Esophagus muscularis mucosa (tissue), 4 donors: ENCODE measurements around the gene PPARG. TPM values are rescaled to one million over a fixed set of nuclear protein-coding genes. Genes with fewer than 3 reads are reported as not detected.

Experiments
- DNase-seq: peaks from one replicate; pipeline ENCODE4 v3.0.0-alpha.2; 2017; ENCODE audit errors: extremely low spot score
- H3K27ac ChIP-seq, 4 donors: fragments of 200-600 bp; sonication (generic); replicated peaks in 1 of 4; 1 replicate in 3 of 4; 2 replicates in 1 of 4; pipeline ENCODE4 v1.5.1; 2016 to 2019; ENCODE audit warnings: mild to moderate bottlenecking in 1 of 4
- H3K27me3 ChIP-seq, 4 donors: fragments of 200-600 bp; sonication (generic); one replicate each; pipeline versions ENCODE4 v1.5.1 to v1.6.0; 2016 to 2019
- H3K36me3 ChIP-seq, 4 donors: fragments of 200-600 bp; sonication (generic); one replicate each; pipeline ENCODE4 v1.5.1; 2016 to 2019
- H3K4me1 ChIP-seq, 4 donors: fragments of 200-600 bp; sonication (generic); one replicate each; pipeline ENCODE4 v1.5.1; 2016 to 2019
- H3K4me3 ChIP-seq, 4 donors: fragments of 200-600 bp; sonication (generic); 1 replicate in 2 of 4; 2 replicates in 2 of 4; pipeline ENCODE4 v1.5.1; 2016 to 2019; ENCODE audit warnings: mild to moderate bottlenecking in 4 of 4, moderate library complexity in 1 of 4
- H3K9me3 ChIP-seq, 4 donors: fragments of 200-600 bp; sonication (generic); 1 replicate in 3 of 4; 2 replicates in 1 of 4; pipeline ENCODE4 v1.5.1; 2016 to 2019
- EP300 ChIP-seq: sonication (generic); formaldehyde crosslinking; IDR thresholded peaks from one replicate; pipeline ENCODE4 v1.6.1; 2017; ENCODE audit warnings: antibody characterized with exemption
- POLR2A ChIP-seq: fragments of 450-650 bp; IDR thresholded peaks from one replicate; pipeline ENCODE4 v1.6.1; 2017; ENCODE audit warnings: antibody characterized with exemption, moderate library complexity, mild to moderate bottlenecking, low read depth
- POLR2AphosphoS5 ChIP-seq, 2 donors: sonication (generic); formaldehyde crosslinking; IDR thresholded peaks; one replicate each; pipeline ENCODE4 v1.6.1; 2017; ENCODE audit warnings: antibody characterized with exemption in 2 of 2
- WGBS: methylation state at CpG from one replicate; pipeline ENCODE4 v1.1.5; 2018; 5-methylcytosine and 5-hydroxymethylcytosine counted together
- intact Hi-C: fragments of 100-400 bp; cut with DNase I; formaldehyde crosslinking; loops from one replicate; pipeline ENCODE4 v1.15.1; 2023
- total RNA-seq, 4 donors: library from RNA; depleted of rRNA; stranded (reverse); fragments of >200 nt; gene quantifications; one replicate each; pipeline versions ENCODE4 v1.1.0 to v1.2.1, GENCODE V29; 2016
- TF ChIP-seq, protein P1 (sequence below), 3 experiments: fragments of 200-600 bp in 2 of 3; fragments of 450-650 bp in 1 of 3; sonication (generic) in 2 of 3; IDR thresholded peaks; one replicate each; pipeline ENCODE4 v1.5.1; 2017 to 2019; ENCODE audit warnings: antibody characterized with exemption in 3 of 3, mild to moderate bottlenecking in 2 of 3, moderate library complexity in 1 of 3

The PPARG gene
- total RNA-seq, 4 donors from 2014 or later: 3.7 to 10.6 (median 8.8) TPM

GRCh38 chr3:12325586-12326515 is 37.0 kb downstream of the PPARG start:
- Histone ChIP-seq H3K4me3 (no peak overlapping the region), H3K9me3 (no peaks in the 10 kb centered on the region), H3K27ac (no peak overlapping the region), H3K27me3 (no peaks in the 10 kb centered on the region), H3K4me1 (no peaks in the 10 kb centered on the region), H3K36me3 (no peaks in the 10 kb centered on the region)
- TF ChIP-seq EP300 (no peak), POLR2A (no peak), POLR2AphosphoS5 (IDR thresholded peaks at IDR 0.05) (no peak)
- TF ChIP-seq, protein P1, sequence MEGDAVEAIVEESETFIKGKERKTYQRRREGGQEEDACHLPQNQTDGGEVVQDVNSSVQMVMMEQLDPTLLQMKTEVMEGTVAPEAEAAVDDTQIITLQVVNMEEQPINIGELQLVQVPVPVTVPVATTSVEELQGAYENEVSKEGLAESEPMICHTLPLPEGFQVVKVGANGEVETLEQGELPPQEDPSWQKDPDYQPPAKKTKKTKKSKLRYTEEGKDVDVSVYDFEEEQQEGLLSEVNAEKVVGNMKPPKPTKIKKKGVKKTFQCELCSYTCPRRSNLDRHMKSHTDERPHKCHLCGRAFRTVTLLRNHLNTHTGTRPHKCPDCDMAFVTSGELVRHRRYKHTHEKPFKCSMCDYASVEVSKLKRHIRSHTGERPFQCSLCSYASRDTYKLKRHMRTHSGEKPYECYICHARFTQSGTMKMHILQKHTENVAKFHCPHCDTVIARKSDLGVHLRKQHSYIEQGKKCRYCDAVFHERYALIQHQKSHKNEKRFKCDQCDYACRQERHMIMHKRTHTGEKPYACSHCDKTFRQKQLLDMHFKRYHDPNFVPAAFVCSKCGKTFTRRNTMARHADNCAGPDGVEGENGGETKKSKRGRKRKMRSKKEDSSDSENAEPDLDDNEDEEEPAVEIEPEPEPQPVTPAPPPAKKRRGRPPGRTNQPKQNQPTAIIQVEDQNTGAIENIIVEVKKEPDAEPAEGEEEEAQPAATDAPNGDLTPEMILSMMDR (IDR thresholded peaks at IDR 0.05): no peak
- WGBS: 52% methylated on average over 4 of the region's 4 CpGs
- DNase-seq: no peak
- intact Hi-C loops: no loop called here

DNA sequence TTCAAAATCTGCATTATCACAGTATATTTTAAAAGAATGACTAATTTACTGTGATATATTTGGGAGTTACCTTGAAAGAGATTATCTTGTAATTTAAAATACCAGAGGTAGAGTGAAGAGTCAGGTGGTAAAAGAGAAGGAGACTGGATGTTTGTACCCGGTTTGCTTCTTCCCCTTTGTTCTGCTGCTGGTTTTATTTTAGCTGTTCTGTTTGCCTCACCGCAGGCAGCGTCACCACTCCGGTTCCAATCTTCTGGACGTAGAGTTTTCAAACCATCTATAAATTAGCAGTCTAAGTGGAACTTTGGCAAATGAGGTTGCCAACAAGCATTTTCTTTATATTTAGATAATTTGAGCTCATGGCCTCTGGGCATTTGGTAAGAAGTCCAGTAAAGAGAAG is 38.2 kb downstream of the PPARG start:
- Histone ChIP-seq H3K27me3 (no peaks in the 10 kb centered on the region), H3K9me3 (no peaks in the 10 kb centered on the region), H3K36me3 (no peaks in the 10 kb centered on the region), H3K4me1 (no peaks in the 10 kb centered on the region), H3K27ac (no peak overlapping the region), H3K4me3 (no peak overlapping the region)
- 79% methylated on average over 5 of the region's 5 CpGs for WGBS
- TF ChIP-seq POLR2A (no peak), POLR2AphosphoS5 (IDR thresholded peaks at IDR 0.05) (no peak), EP300 (no peak)
- TF ChIP-seq, protein P1 (IDR thresholded peaks at IDR 0.05): no peak
- DNase-seq: no peak
- intact Hi-C loops: no loop called here

DNA sequence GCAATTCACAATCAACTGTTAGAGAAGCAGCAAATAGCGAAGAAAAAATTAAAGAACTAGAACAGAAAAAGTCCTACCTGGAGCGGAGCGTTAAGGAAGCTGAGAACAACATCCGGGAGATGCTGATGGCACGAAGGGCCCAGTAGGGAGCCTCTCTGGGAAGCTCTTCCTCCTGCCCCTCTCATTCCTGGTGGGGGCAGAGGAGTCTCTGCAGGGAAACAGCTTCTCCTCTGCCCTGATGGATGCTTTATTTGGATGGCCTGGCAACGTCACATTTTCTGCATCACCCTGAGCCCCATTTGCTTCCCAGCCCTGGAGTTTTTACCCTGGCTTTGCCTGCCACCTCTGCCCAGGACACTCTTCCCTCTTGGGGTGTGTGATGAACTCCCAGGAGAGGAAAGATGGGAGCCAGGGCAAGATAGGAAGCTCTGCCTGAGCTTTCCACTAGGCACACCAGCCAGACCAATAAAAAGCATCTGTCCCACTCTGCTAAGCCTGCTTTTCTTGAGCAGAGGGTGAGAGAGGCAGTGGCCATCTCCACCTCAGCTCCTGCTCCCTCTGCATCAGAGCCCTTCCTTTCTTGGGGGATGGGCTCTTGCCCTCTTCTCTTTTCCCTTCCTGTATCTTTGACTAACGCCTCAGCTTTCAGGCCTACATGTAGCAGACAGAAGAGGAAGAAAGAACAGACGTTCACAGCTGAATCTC is 39.4 kb downstream of the PPARG start:
- WGBS: 76% methylated on average over 7 of the region's 8 CpGs
- no peak for DNase-seq
- H3K9me3 ChIP-seq: no peaks in the 10 kb centered on the region
- no peaks in the 10 kb centered on the region for H3K36me3 ChIP-seq
- no peak overlapping the region for H3K4me3 ChIP-seq
- no peak for TF ChIP-seq EP300
- no peak for TF ChIP-seq POLR2A
- TF ChIP-seq, protein P1 (IDR thresholded peaks at IDR 0.05): no peak
- no peak for TF ChIP-seq POLR2AphosphoS5 (IDR thresholded peaks at IDR 0.05)
- intact Hi-C loops: no loop called here
- no peaks in the 10 kb centered on the region for H3K4me1 ChIP-seq
- H3K27me3 ChIP-seq: no peaks in the 10 kb centered on the region
- H3K27ac ChIP-seq: no peak overlapping the region

- Histone ChIP-seq H3K4me1 (no peaks in the 10 kb centered on the region), H3K36me3 (no peaks in the 10 kb centered on the region), H3K27ac (no peak overlapping the region), H3K9me3 (no peaks in the 10 kb centered on the region), H3K4me3 (no peak overlapping the region), H3K27me3 (no peaks in the 10 kb centered on the region)
- 82% methylated on average over 3 of the region's 3 CpGs for whole genome bisulfite sequencing
- no peak for DNase-seq
- intact Hi-C loops: no loop called here
- TF ChIP-seq, protein P1 (IDR thresholded peaks at IDR 0.05): no peak
- TF ChIP-seq EP300 (no peak), POLR2AphosphoS5 (IDR thresholded peaks at IDR 0.05) (no peak), POLR2A (no peak)
Measured at GRCh38 chr3:12328837-12329462, 40.1 kb downstream of the PPARG start.
